Keratinocyte (primary cell): Measurements from ENCODE around the gene ZNF729. TPM values are rescaled to one million over a fixed set of nuclear protein-coding genes. Genes with fewer than 3 reads are reported as not detected.

ENCODE experiments used
- DNase-seq: peaks from one replicate; pipeline ENCODE4 v3.0.0-alpha.2; 2011; ENCODE audit warnings: low read depth, missing footprints, low spot score
- FAIRE-seq: peaks from 2 replicates; lab custom pipeline; 2011; peaks lifted over from hg19 to GRCh38; lab: Jason Lieb, UNC
- H2AFZ ChIP-seq: 2 replicates; pipeline ENCODE4 v1.6.0; 2012; ENCODE audit warnings: low read length, control low read depth, inconsistent platforms; ENCODE audit not compliant: control insufficient read depth
- H3K27ac ChIP-seq: 2 replicates; pipeline ENCODE4 v1.5.1; 2011; ENCODE audit warnings: low read length; ENCODE audit not compliant: control insufficient read depth, insufficient read depth
- H3K27me3 ChIP-seq: 3 replicates; pipeline ENCODE4 v1.6.0; 2011; ENCODE audit warnings: low read length; ENCODE audit not compliant: control insufficient read depth, insufficient read depth; ENCODE audit errors: extremely low read depth
- H3K36me3 ChIP-seq, 2 experiments: 2 replicates in 1 of 2; 3 replicates in 1 of 2; pipeline ENCODE4 v1.5.1; 2011; ENCODE audit warnings: low read length in 2 of 2, mild to moderate bottlenecking in 1 of 2; ENCODE audit not compliant: control insufficient read depth in 2 of 2, insufficient read depth in 2 of 2; ENCODE audit errors: extremely low read depth in 1 of 2
- H3K4me1 ChIP-seq: 3 replicates; pipeline ENCODE4 v1.5.1; 2011; ENCODE audit warnings: low read length; ENCODE audit not compliant: control insufficient read depth, insufficient read depth; ENCODE audit errors: extremely low read depth
- H3K4me2 ChIP-seq: 3 replicates; pipeline ENCODE4 v1.6.0; 2011; ENCODE audit warnings: low read depth, low read length; ENCODE audit not compliant: control insufficient read depth, insufficient read depth; ENCODE audit errors: extremely low read depth
- H3K4me3 ChIP-seq, 3 experiments: fragments of 200-600 bp in 1 of 3; sonication (generic) in 1 of 3; 2 replicates in 2 of 3; 3 replicates in 1 of 3; pipeline ENCODE4 v1.5.1; 2011 to 2016; ENCODE audit warnings: low read length in 3 of 3, mild to moderate bottlenecking in 3 of 3, control low read depth in 2 of 3, inconsistent platforms in 1 of 3, low read depth in 1 of 3, mixed read lengths in 1 of 3, mixed run types in 1 of 3, moderate library complexity in 1 of 3; ENCODE audit not compliant: control insufficient read depth in 2 of 3, insufficient read depth in 2 of 3; ENCODE audit errors: extremely low read depth in 1 of 3
- H3K79me2 ChIP-seq: 2 replicates; pipeline ENCODE4 v1.6.0; 2012; ENCODE audit warnings: low read length; ENCODE audit not compliant: control insufficient read depth, insufficient read depth
- H3K9ac ChIP-seq: 3 replicates; pipeline ENCODE4 v1.6.0; 2011; ENCODE audit warnings: low read length; ENCODE audit not compliant: control insufficient read depth, insufficient read depth; ENCODE audit errors: extremely low read depth
- H3K9me1 ChIP-seq: 3 replicates; pipeline ENCODE4 v1.6.0; 2011; ENCODE audit warnings: low read length; ENCODE audit not compliant: control insufficient read depth, insufficient read depth; ENCODE audit errors: extremely low read depth
- H3K9me3 ChIP-seq: 2 replicates; pipeline ENCODE4 v1.5.1; 2012; ENCODE audit warnings: low read depth, low read length; ENCODE audit not compliant: control insufficient read depth
- H4K20me1 ChIP-seq: 3 replicates; pipeline ENCODE4 v1.6.0; 2011; ENCODE audit warnings: low read length; ENCODE audit not compliant: control insufficient read depth, insufficient read depth; ENCODE audit errors: extremely low read depth
- CTCF ChIP-seq, 3 experiments: IDR thresholded peaks in 1 of 3; conservative IDR thresholded peaks in 1 of 3; optimal IDR thresholded peaks in 1 of 3; 2 replicates in 2 of 3; 3 replicates in 1 of 3; pipeline versions ENCODE3 to v1.5.1; 2011; ENCODE audit warnings: low read length in 3 of 3, mild to moderate bottlenecking in 3 of 3, moderate library complexity in 2 of 3, control low read depth in 1 of 3, inconsistent platforms in 1 of 3; ENCODE audit not compliant: insufficient read depth in 2 of 3; ENCODE audit errors: extremely low read depth in 1 of 3
- EZH2 ChIP-seq: IDR thresholded peaks from one replicate; pipeline ENCODE4 v1.6.1; 2012; ENCODE audit warnings: inconsistent platforms, mild to moderate bottlenecking, low read length, moderate library complexity
- dilution Hi-C: fragments of 300-500 bp; cut with MboI; formaldehyde crosslinking; loops from one replicate; pipeline ENCODE4 v1.7.0; 2020; ENCODE audit warnings: low sequenced_read_pairs; ENCODE audit not compliant: extremely low pct_ligation_motif_present
- polyA plus RNA-seq, 5 experiments: library from polyadenylated mRNA; depleted of rRNA in 3 of 5; stranded (reverse) in 3 of 5; stranded (forward) in 1 of 5; unstranded in 1 of 5; fragments of >200 nt; gene quantifications; 1 replicate in 1 of 5; 2 replicates in 3 of 5; 3 replicates in 1 of 5; pipeline versions ENCODE4 v1.2.1 to v1.2.3, GENCODE V29; 2011 to 2012; ENCODE audit warnings: missing spikeins in 2 of 5, low read depth in 1 of 5, low replicate concordance in 1 of 5

Gene ZNF729
- polyA plus RNA-seq, 1 donor (not counting 4 experiments of a cell fraction or from before 2014, with no cell fraction given): not detected

DNA sequence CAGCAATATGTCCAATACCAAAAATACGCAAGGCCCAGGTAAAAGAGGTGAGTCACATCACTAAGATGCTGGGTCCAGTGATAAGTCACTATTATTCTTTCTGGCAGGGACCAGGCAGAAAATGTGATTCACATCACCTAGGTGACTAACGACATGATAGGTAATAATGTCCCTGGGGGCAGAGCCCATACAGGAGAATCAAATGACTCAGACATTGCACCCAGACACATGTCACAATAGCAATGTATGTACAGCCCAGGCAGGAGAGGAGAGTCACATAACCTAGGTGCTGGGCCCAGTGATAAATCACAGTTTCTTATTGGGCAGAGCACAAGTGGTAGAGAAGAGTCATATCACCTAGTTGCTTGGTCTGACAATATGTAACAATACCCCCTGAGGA lies 28.9 kb upstream of the ZNF729 start:
- dilution Hi-C loops: no loop called here
- H4K20me1 ChIP-seq: no peaks in the 10 kb centered on the region
- DNase-seq (no peak), FAIRE-seq (no peak)
- H3K9me3 ChIP-seq: peaks cover 10% of the 10 kb centered on the region
- no peaks in the 10 kb centered on the region for H3K4me1 ChIP-seq
- H3K4me2 ChIP-seq: no peak overlapping the region
- H3K36me3 ChIP-seq: no peaks in the 10 kb centered on the region
- no peak overlapping the region for H3K27ac ChIP-seq
- TF ChIP-seq EZH2 (no peak), CTCF (optimal IDR thresholded peaks at IDR 0.05 in 1 of 3, IDR thresholded peaks at IDR 0.05 in 1 of 3, conservative IDR thresholded peaks at IDR 0.05 in 1 of 3; ENCODE audit: extremely low read depth in 1 of 3, insufficient read depth in 2 of 3, low read length in 3 of 3) (no peak)
- H3K79me2 ChIP-seq: no peaks in the 10 kb centered on the region
- no peaks in the 10 kb centered on the region for H3K27me3 ChIP-seq
- no peak overlapping the region for H3K4me3 ChIP-seq
- no peak overlapping the region for H2AFZ ChIP-seq
- no peak overlapping the region for H3K9ac ChIP-seq
- H3K9me1 ChIP-seq: no peaks in the 10 kb centered on the region

DNA sequence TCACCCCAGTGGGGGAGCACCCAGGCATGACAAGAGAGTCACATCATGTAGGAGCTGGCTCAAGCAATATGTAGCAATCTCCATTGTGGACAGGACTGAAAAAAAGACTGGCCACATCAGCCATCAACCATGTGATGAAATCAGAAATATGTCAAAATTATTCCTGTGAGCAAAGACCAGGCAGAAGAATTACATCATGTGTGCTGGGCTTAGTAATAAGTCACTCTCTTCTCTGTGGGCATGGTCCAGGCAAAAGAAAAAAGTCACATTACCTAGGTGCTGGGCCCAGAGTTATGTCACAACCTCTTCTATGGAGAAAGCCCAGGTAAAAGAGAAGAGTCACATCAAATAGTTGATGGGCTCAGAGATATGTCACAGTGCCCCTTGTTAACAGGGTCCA lies 28.3 kb upstream of the ZNF729 start:
- H3K9me1 ChIP-seq: no peaks in the 10 kb centered on the region
- H3K27me3 ChIP-seq: no peaks in the 10 kb centered on the region
- H4K20me1 ChIP-seq: no peaks in the 10 kb centered on the region
- H3K9me3 ChIP-seq: peaks cover 10% of the 10 kb centered on the region
- H3K36me3 ChIP-seq: no peaks in the 10 kb centered on the region
- no peak overlapping the region for H3K4me3 ChIP-seq
- no peak overlapping the region for H3K4me2 ChIP-seq
- DNase-seq (no peak), FAIRE-seq (no peak)
- dilution Hi-C loops: no loop called here
- H3K79me2 ChIP-seq: no peaks in the 10 kb centered on the region
- H3K9ac ChIP-seq: no peak overlapping the region
- no peak for TF ChIP-seq EZH2
- no peak for TF ChIP-seq CTCF (optimal IDR thresholded peaks at IDR 0.05 in 1 of 3, IDR thresholded peaks at IDR 0.05 in 1 of 3, conservative IDR thresholded peaks at IDR 0.05 in 1 of 3; ENCODE audit: extremely low read depth in 1 of 3, insufficient read depth in 2 of 3, low read length in 3 of 3)
- H3K27ac ChIP-seq: no peak overlapping the region
- no peaks in the 10 kb centered on the region for H3K4me1 ChIP-seq
- H2AFZ ChIP-seq: no peak overlapping the region
